Activated CD8-positive, alpha-beta memory T cell treated with anti-CD3 and anti-CD28 coated beads, Interleukin-2, amount 50 U/mL, for 24 hours (primary cell): ENCODE measurements around the gene MBNL2.
"Not testable (repeated sequence)": the region's sequence is repeated elsewhere in the genome, so short reads cannot be mapped to it uniquely, and the experiment has no call there.

Source experiments
- DNase-seq: peaks from one replicate; pipeline ENCODE4 v3.0.0-alpha.2; 2020; ENCODE audit errors: extremely low read depth

MBNL2 gene

DNA sequence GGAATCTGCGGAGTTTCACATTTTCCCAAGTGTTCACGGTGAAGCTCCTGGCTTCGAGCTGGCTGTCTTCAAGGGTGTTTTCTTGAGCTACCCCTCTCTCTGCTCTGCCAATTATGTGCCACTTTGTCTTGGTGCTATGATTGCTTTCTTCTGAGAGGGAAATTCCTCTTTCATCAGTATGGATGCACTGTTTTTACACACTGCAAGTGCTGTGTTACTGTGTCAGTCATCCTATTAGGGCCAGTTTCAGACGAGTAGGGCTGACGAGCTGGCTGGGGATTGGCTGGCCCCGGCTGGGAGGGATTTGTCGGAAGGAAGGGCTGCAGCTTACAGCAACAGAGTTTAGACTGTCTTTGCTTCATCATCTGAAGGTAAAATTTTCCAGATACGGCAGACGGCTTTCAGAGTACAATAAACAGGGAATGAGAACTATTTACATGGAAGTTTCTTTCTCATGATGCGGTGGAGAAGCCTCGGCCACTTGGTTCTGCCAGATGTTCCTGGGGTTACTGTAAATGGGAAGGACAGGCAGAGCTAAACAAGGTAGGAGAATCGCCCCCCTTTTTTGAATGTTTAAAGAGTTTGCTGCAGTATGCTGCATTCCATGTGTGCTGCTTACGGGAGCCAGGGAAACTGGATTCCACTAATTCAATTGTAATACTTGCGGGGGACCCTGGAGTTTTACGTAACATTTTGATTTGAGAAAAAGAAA lies at the start of gene MBNL2:
Gene MBNL2 (plus strand): TSS at position 345 of the 712 bp plus-strand sequence. CDS start 53,903 bp downstream, outside the sequence.
- peak; percentile 63 for DNase-seq

GRCh38 chr13:97174638-97175037 lies 47.5 kb upstream of the MBNL2 start:
- DNase-seq: no peak

DNA sequence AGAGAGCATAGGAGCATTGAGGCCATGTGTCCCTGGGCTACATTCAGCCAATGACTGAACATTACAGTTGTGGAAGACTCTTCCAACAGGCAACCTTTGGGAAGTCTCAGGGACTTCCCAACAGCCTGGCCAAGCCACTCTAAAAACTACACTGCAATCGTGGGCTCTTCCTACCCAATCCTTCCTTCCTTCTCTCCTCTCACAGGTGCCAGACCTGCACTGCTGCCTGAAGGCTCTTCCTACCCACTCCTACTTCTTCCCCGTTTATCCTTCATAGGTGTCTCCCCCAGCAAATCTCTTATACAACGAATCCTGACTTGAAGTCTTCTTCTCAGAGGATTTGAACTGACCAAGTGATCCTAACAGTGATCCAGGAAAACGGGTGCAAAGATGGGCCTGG lies 47.1 kb upstream of the MBNL2 start:
- DNase-seq: no peak

DNA sequence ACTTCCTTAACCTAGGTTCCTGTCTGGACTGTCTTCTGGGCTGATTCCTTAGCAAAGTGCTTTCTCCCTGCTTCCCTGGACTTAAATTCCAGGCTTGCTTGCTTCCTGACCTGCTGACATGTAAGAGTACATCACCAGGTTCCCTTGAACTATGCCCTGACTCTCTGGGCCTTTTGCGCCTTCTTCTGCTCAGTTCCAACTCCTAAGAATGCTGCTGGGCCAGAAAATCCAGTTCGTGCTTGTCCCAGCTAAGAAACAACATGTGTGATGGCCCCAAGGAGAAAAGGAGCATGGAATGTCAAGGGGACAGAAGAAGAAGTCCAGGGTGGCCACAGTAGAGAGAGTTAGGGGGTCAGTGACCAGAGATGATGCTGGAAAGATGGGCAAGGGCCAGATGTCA lies 42.6 kb upstream of the MBNL2 start:
- DNase-seq: no peak

DNA sequence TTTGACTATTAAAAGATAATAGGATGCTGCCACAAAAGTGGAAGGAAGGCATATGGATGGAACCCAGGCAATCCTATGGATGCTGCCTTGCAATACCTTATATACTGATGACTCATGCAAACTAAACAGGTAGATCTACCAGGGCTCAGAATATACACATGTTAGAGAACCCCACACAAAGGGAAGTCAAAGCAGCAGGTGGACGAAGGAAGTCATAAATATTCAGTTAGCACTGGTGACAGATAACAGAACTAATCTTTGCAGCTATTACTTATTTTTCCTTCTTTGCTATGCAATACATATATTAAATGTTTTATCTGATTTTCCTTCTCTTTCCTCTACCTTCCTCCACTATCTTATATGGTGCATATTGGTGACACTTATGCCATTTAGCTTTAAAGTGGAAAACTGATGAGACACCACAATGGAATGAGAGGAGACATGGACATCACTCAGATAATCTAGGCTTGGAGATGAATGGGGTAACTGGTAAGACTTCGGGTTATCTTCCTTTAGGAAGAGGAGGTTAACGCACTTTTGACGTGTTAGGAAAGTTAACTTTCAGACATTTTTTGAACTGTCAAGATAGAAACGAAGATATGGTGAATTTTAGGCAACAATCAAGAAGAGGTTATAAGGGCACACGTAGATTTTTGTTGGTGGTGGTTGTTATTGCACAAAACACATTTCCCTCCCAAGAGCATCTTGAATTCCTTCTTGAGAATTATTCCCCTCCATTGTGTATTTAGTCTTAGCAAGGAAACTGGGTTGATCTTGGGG lies 39.8 kb upstream of the MBNL2 start:
- no peak for DNase-seq

DNA sequence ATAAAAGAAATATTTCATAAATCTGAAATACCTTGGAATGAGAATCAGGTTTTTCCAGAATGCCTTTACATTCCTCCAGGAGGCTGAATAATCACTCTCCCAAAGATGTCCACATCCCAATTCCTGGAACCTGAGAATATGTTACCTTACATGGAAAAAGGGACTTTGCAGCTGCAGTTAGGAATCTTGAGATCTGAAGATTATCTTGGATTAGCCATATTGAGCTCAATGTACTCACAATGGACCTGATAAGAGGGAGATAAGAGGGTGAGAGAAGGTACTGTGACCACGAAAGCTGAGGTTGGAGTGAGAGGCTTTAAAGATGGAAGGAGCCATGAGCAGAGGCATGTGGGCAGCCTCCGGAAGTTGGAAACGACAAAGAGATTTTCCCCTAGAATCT lies 36.8 kb upstream of the MBNL2 start:
- DNase-seq: no peak

DNA sequence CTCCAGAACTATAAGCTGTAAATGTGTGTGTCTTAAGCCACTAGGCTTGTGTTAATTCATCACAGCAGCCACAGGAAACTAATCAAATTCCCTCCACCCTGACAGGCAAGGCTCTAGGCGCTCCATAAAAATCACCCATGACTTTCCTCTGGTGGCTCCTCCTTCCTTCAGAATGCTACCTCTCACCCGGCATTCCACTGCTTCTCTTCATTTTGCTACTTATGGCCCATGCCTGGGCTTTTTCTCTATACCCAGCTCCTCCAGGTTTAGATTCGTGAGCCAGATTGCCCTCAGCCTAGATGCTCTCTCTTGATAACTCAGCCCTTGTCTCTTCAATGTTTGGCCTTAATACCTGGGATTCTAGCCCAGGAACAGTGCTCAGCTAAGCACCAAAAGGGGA lies 36.4 kb upstream of the MBNL2 start:
- no peak for DNase-seq

GRCh38 chr13:97188207-97188606 lies 33.9 kb upstream of the MBNL2 start:
- no peak for DNase-seq

DNA sequence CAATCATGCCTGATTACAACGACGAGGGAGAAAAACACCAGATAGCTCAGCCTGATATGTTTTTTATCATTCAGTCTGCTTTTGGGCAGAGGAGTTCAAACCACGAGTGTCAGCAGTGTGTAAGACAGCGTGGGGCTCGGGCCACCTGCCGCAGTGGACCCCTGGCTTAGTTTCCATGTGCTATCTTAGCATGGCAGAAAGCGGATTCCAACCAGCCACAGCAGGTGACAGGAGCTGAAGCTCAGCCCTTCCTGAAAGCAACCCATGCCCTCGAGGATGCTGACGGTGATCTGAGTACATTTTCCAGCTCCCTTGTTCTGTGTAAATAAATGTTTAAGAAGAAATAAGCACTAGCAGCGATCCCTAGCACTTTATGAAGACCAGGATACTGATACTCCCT lies 32.2 kb upstream of the MBNL2 start:
- no peak for DNase-seq

DNA sequence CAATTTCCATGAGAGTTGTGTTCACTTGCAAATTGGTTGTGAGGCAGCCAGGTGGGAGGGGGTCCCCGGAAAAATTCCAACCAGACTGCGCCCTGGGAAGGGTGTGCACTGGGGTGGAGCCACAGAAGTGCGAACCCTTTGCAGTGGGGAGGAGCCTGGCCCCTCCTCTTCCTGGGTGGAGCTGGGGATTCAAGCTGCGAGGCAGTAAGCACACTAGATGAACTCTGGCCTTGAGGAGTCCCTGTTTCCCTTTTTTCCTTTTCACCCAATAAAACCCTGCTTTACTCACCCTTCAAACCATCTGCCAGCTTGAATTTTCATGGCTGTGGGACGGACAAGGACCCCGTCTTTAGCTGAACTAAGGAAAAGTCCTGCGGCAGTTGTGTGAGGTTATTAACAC lies 31.0 kb upstream of the MBNL2 start:
- DNase-seq: no peak

DNA sequence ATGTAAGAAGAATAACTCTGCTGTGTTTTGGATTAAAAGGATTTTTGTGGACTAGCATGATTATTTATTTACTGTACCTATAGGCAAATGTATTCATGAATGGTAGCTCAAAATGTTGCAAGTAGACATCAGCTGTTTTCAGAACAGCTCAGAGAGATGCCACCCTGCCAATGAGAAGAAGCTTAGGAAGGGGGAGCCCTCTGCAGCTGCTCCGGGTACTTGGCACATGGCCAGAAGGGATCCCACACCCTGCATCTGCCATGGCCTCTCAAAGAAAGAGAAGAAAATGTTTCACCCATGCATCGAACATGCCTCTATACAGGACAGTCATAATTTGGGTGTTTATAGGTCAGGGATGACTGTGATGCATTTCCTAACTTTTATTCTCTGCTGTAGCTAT lies 30.5 kb upstream of the MBNL2 start:
- no peak for DNase-seq

DNA sequence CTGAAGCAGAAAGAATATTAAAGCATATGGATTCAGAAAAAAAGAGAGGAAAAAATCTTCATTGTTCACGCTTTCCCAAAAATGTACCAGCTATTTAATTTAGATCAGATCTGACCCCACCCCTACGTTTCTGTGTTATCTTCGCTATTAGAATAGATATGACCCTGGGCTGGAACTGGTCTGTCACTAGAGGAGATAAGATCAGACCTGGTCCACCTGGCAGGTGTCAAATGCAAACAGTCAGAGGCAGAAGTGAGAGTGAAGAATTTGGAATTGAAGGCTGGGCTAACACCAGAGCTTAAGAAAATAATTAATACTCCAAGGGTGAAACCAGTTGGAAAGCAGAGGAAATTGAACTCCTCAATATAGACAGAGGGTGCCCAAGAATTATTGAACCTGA lies 30.0 kb upstream of the MBNL2 start:
- DNase-seq: no peak

DNA sequence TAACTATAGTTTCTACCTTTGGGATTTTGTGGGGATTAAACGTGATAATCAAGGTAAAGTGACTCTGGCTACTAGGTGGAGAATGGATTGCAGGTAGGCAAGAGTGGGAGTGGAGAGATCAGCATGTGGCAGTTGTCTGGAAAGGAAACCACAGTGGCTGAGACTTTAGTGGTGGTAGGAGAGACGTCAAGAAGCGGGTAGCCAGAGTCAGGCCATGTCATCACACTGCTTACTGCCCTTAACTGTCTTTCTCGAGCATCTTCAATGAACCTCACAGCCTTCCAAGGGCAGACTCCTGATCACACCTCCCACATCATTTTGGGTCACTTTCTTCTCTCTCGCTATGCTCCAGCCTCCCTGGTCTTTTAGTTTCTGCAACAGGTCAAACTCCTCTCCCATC lies 28.6 kb upstream of the MBNL2 start:
- no peak for DNase-seq

- DNase-seq: no peak
Measured at GRCh38 chr13:97194479-97194878, 27.7 kb upstream of the MBNL2 start.

GRCh38 chr13:97196340-97196739 lies 25.8 kb upstream of the MBNL2 start:
- DNase-seq: no peak

DNA sequence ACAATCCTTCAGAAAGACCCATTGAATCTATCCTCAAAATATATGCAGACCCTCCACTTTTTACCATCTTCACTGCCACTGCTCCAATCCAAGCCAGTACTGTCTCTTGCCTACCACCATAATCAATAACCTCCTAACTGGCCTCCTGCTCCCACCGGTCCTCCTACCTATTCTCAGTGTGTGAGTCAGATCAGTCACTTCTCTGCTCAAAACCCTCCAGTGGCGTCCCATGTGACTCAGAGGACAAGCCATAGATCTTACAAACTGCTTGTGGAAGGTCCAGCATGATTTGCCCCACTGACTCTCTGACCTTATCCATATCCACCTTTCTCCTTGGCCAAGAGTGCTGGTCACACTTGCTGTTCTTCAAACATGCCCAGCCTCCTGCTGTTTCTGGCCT lies 23.4 kb upstream of the MBNL2 start:
- DNase-seq: no peak

DNA sequence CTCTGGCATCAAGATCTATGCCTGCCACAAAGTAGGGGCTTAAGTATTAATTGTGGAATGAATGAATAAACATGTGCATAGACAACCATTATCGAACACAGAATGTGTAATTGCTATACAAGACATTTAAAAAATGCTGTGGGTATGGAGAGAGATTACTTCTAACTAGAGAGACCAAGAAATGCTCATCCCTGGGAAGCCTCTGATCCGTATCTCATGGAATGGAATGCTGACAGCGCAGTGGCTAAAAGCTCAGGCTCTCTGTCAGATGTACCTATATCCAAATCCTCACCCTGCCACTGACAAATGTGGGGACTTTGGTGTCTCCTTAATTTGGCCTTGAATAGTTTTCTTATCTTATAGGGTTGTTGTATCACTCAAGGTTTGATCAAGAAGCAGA lies 22.7 kb upstream of the MBNL2 start:
- DNase-seq: no peak

- DNase-seq: no peak
Measured at GRCh38 chr13:97200081-97200942, 21.8 kb upstream of the MBNL2 start.

- no peak for DNase-seq
Measured at GRCh38 chr13:97202761-97203160, 19.4 kb upstream of the MBNL2 start.

DNA sequence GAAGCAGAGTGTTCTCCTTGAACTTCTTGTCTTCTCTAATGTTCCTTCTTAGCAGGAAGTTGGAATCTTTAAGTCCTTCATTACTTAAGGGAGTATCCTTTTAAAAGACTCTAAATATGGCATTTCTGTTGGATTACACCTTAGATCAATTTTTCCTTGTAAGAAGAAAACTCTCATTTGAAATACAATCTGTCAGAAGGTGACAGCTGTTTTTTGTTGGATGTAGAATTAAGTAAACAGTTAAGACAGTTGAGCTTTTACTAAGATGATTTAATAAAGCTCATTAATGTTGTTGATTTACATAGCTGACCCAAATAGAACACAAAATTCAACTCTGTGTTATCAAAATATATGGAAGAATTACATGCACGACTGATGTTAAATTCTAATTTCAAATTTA lies 16.7 kb upstream of the MBNL2 start:
- DNase-seq: no peak

GRCh38 chr13:97205982-97206381 lies 16.2 kb upstream of the MBNL2 start:
- no peak for DNase-seq

GRCh38 chr13:97207252-97207651 lies 14.9 kb upstream of the MBNL2 start:
- not testable (repeated sequence) for DNase-seq

DNA sequence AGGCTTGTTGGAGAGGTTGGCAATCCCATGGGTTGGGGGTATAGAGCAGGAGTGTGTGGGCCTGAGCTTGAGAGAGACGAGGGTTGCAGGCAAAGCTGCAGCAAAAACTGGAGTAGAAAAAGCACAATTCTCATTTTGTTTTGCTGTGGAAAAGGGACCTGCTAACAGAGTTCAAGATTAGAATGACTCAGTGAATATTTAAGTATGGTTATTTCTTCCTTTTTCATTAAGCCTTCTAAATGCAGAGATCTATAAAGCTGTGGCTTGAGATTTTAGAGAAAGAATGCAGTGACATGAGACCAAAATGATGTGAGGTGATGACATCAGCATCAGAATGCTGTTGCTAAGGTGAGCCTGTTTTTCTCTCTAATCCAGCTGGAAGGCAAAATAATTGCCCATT lies 10.8 kb upstream of the MBNL2 start:
- DNase-seq: no peak
